ENCODE results near the gene ANKS1A.

DNA sequence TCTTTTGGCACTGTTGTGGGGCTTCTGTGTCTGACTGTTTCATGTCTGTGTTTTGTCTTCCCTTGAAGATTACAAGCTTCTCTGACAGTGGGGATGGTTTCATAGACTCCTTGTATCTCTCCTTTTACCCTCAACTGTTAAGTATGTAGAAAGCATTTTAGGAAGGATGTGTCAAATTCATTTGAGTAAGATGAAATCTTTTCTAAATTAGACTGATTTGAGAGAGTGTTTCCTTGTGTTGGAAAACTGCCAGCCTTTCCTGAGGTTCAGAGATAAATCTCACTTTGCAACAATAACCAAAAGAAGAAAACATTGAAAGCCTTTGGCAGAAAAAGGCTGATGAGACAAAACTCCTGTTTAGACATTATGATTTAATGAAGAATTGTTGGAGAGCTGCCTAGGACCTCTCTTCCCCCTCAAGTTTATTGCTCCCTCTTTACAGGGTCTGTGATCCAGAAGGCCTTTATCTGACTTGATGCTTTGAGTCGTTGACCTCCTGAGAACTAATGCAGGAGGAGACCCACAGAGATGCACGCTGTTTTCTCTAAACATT, 68.3 kb downstream of the ANKS1A start:
- TF ChIP-seq, protein P1, sequence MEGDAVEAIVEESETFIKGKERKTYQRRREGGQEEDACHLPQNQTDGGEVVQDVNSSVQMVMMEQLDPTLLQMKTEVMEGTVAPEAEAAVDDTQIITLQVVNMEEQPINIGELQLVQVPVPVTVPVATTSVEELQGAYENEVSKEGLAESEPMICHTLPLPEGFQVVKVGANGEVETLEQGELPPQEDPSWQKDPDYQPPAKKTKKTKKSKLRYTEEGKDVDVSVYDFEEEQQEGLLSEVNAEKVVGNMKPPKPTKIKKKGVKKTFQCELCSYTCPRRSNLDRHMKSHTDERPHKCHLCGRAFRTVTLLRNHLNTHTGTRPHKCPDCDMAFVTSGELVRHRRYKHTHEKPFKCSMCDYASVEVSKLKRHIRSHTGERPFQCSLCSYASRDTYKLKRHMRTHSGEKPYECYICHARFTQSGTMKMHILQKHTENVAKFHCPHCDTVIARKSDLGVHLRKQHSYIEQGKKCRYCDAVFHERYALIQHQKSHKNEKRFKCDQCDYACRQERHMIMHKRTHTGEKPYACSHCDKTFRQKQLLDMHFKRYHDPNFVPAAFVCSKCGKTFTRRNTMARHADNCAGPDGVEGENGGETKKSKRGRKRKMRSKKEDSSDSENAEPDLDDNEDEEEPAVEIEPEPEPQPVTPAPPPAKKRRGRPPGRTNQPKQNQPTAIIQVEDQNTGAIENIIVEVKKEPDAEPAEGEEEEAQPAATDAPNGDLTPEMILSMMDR (conservative IDR thresholded peaks at IDR 0.05), result no peak
- no peak for TF ChIP-seq ZFX (IDR thresholded peaks at IDR 0.05)

Data from C4-2B (cell line).